H9 (cell line): ENCODE measurements around the gene EFCAB6. TPM values are rescaled to one million over a fixed set of nuclear protein-coding genes. Genes with fewer than 3 reads are reported as not detected.
A peak's percentile ranks its signal among the peaks of the same experiment; 100 is the strongest.

Experiments used
- DNase-seq: peaks from one replicate; pipeline ENCODE4 v3.0.0-alpha.2; 2017
- H2AFZ ChIP-seq: one replicate; pipeline ENCODE4 v1.6.1; 2013; ENCODE audit warnings: mild to moderate bottlenecking, low read length, control low read depth, moderate library complexity
- H2AK5ac ChIP-seq: 2 replicates; pipeline ENCODE4 v1.6.1; 2013; ENCODE audit warnings: low read length, control low read depth, mixed read lengths; ENCODE audit not compliant: insufficient read length
- H2BK120ac ChIP-seq: one replicate; pipeline ENCODE4 v1.6.1; 2013; ENCODE audit warnings: low read depth, mild to moderate bottlenecking, low read length, control low read depth, inconsistent platforms; ENCODE audit not compliant: poor library complexity, severe bottlenecking
- H2BK12ac ChIP-seq: 2 replicates; pipeline ENCODE4 v1.6.1; 2013; ENCODE audit warnings: low read length, control low read depth, mixed read lengths, low read depth; ENCODE audit not compliant: insufficient read length
- H2BK15ac ChIP-seq: 2 replicates; pipeline ENCODE4 v1.6.1; 2013; ENCODE audit warnings: low read depth, low read length, control low read depth
- H2BK20ac ChIP-seq: one replicate; pipeline ENCODE4 v1.6.1; 2013; ENCODE audit warnings: low read depth, mild to moderate bottlenecking, low read length, control low read depth, inconsistent platforms; ENCODE audit not compliant: poor library complexity, severe bottlenecking
- H2BK5ac ChIP-seq: 2 replicates; pipeline ENCODE4 v1.6.1; 2013; ENCODE audit warnings: low read length, control low read depth, mixed read lengths; ENCODE audit not compliant: insufficient read length
- H3K14ac ChIP-seq: 2 replicates; pipeline ENCODE4 v1.6.1; 2013; ENCODE audit warnings: low read length, control low read depth; ENCODE audit not compliant: insufficient read depth
- H3K18ac ChIP-seq: 2 replicates; pipeline ENCODE4 v1.6.1; 2013; ENCODE audit warnings: low read depth, mild to moderate bottlenecking, mixed read lengths, low read length, control low read depth; ENCODE audit not compliant: insufficient read length
- H3K23ac ChIP-seq: 2 replicates; pipeline ENCODE4 v1.6.1; 2013; ENCODE audit warnings: low read length, control low read depth, mixed read lengths, low read depth; ENCODE audit not compliant: insufficient read length
- H3K23me2 ChIP-seq: 2 replicates; pipeline ENCODE4 v1.6.1; 2013; ENCODE audit warnings: low read depth, mild to moderate bottlenecking, mixed read lengths, low read length, control low read depth; ENCODE audit not compliant: insufficient read length, poor library complexity, severe bottlenecking
- H3K27ac ChIP-seq: 2 replicates; pipeline ENCODE4 v1.5.1; 2013; ENCODE audit warnings: low read length, control low read depth, mixed read lengths, low read depth; ENCODE audit not compliant: insufficient read length
- H3K27me3 ChIP-seq: 2 replicates; pipeline ENCODE4 v1.6.1; 2013; ENCODE audit warnings: low read length, control low read depth, inconsistent platforms; ENCODE audit not compliant: insufficient read depth
- H3K4ac ChIP-seq: 2 replicates; pipeline ENCODE4 v1.6.1; 2013; ENCODE audit warnings: low read depth, mild to moderate bottlenecking, control low read depth, inconsistent platforms, low read length, moderate library complexity
- H3K4me1 ChIP-seq: 2 replicates; pipeline ENCODE4 v1.6.1; 2013; ENCODE audit warnings: low read length, control low read depth, inconsistent platforms; ENCODE audit not compliant: insufficient read depth
- H3K4me2 ChIP-seq: 2 replicates; pipeline ENCODE4 v1.6.1; 2013; ENCODE audit warnings: low read length, control low read depth, mixed read lengths; ENCODE audit not compliant: insufficient read length, insufficient read depth
- H3K56ac ChIP-seq: 2 replicates; pipeline ENCODE4 v1.6.1; 2013; ENCODE audit warnings: low read depth, mild to moderate bottlenecking, mixed read lengths, low read length, control low read depth; ENCODE audit not compliant: insufficient read length
- H3K79me1 ChIP-seq: 2 replicates; pipeline ENCODE4 v1.6.1; 2013; ENCODE audit warnings: low read depth, mild to moderate bottlenecking, moderate library complexity, low read length, control low read depth, inconsistent platforms; ENCODE audit not compliant: insufficient read depth, poor library complexity, severe bottlenecking
- H3K79me2 ChIP-seq: 2 replicates; pipeline ENCODE4 v1.6.1; 2013; ENCODE audit warnings: low read length, control low read depth, inconsistent platforms; ENCODE audit not compliant: insufficient read depth
- H3K9ac ChIP-seq: 2 replicates; pipeline ENCODE4 v1.6.1; 2013; ENCODE audit warnings: low read length, control low read depth, mixed read lengths; ENCODE audit not compliant: insufficient read length; ENCODE audit errors: extremely low read depth
- H3K9me3 ChIP-seq: one replicate; pipeline ENCODE4 v1.6.1; 2013; ENCODE audit warnings: low read depth, low read length, inconsistent platforms; ENCODE audit not compliant: control insufficient read depth
- H3T11ph ChIP-seq: one replicate; pipeline ENCODE4 v1.6.1; 2013; ENCODE audit warnings: mild to moderate bottlenecking, low read length, control low read depth, inconsistent platforms
- H4K20me1 ChIP-seq: one replicate; pipeline ENCODE4 v1.6.1; 2013; ENCODE audit not compliant: control insufficient read depth, insufficient read length, insufficient read depth
- H4K5ac ChIP-seq: 2 replicates; pipeline ENCODE4 v1.6.1; 2013; ENCODE audit warnings: low read depth, mild to moderate bottlenecking, mixed read lengths, low read length, control low read depth; ENCODE audit not compliant: insufficient read length
- H4K8ac ChIP-seq: replicated peaks from 2 replicates; pipeline ENCODE4 v1.6.1; 2013; ENCODE audit warnings: low read length, control low read depth, mixed read lengths, low read depth; ENCODE audit not compliant: insufficient read length
- H4K91ac ChIP-seq: 2 replicates; pipeline ENCODE4 v1.6.1; 2013; ENCODE audit warnings: low read depth, mild to moderate bottlenecking, moderate library complexity, mixed read lengths, low read length, control low read depth; ENCODE audit not compliant: insufficient read length
- H3K27ac Mint-ChIP-seq, 3 experiments: 2 replicates in 2 of 3; 3 replicates in 1 of 3; pipeline ENCODE4 v1.8.0; 2020 to 2021; ENCODE audit warnings: mixed read lengths in 3 of 3, mild to moderate bottlenecking in 1 of 3, moderate library complexity in 1 of 3
- H3K27me3 Mint-ChIP-seq: 2 replicates; pipeline ENCODE4 v1.8.0; 2021; ENCODE audit warnings: low read depth, mild to moderate bottlenecking, moderate library complexity, mixed read lengths
- H3K36me3 Mint-ChIP-seq, 3 experiments: 2 replicates in 2 of 3; 3 replicates in 1 of 3; pipeline ENCODE4 v1.8.0; 2020 to 2021; ENCODE audit warnings: low read depth in 3 of 3, mixed read lengths in 3 of 3; ENCODE audit not compliant: insufficient read depth in 1 of 3
- H3K4me1 Mint-ChIP-seq, 2 experiments: 2 replicates each; pipeline ENCODE4 v1.8.0; 2020; ENCODE audit warnings: mixed read lengths in 2 of 2
- H3K4me3 Mint-ChIP-seq, 2 experiments: 2 replicates in 1 of 2; 3 replicates in 1 of 2; pipeline ENCODE4 v1.8.0; 2020 to 2021; ENCODE audit warnings: mild to moderate bottlenecking in 2 of 2, mixed read lengths in 2 of 2, moderate library complexity in 1 of 2
- H3K9me3 Mint-ChIP-seq, 2 experiments: 2 replicates in 1 of 2; 3 replicates in 1 of 2; pipeline ENCODE4 v1.8.0; 2020; ENCODE audit warnings: mild to moderate bottlenecking in 2 of 2, mixed read lengths in 2 of 2, moderate library complexity in 1 of 2
- WGBS: extraction: QIAGEN DNeasy Blood & Tissue Kit; methylation state at CpG from one replicate; pipeline ENCODE4 v1.1.7; 2013; ENCODE audit warnings: missing lambda C conversion rate, low lambda C conversion rate, mixed read lengths; ENCODE audit not compliant: insufficient read length; ENCODE audit errors: extremely low coverage; 5-methylcytosine and 5-hydroxymethylcytosine counted together
- total RNA-seq: library from RNA; stranded (reverse); gene quantifications from 2 replicates; pipeline ENCODE4 v1.2.1, GENCODE V29; 2021
- TF ChIP-seq, protein P1 (sequence below): fragments of 200-600 bp; sonication (generic); conservative IDR thresholded peaks from 3 replicates; pipeline ENCODE4 v1.8.0; 2021; ENCODE audit warnings: antibody characterized with exemption, mild to moderate bottlenecking

Gene EFCAB6
- total RNA-seq, 1 experiment from 2014 or later, result 0.31 TPM

DNA sequence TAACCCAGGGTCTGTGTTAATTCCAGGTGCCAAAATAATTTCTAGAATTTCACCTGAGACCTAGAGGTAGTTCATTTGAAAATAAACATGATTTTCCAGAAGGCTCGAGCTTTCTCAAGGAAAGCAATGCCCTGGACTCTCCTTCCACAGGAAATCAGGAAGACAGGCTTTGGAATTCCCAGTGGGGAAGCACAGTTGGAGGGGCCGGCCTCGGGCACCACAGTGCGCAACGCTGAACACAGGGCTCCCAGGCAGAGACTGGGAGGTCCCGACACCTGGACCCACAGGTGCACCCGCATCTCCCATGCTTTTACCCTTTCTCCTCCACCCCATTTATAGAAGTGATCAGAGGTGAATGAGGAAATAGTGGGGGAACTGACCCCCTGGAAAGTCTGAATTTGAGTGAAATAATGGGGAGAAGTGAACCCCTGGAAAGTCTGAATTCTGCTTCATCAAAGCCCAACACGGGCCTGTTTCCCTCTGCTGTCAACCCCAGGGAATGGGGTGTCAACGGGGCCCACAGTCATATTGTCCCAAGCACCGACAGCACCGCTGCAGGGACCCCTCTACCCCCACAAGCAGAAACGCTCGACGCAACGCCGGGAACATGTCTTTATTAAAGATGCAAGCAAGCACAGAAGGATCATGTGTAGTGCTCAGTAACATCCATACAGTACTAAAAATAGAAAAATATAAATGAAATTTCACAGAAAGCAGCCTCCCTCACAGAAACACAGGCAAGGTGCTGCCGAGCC is 12.0 kb upstream of the EFCAB6 start:
- WGBS, result no CpG with 5 or more reads among the region's 17 CpGs
- H4K5ac ChIP-seq, result no peak overlapping the region
- Mint-ChIP-seq H3K4me1 (peaks cover 65 to 69% of the 10 kb centered on the region in 2 experiments), H3K4me3 (no peak overlapping the region), H3K36me3 (peaks cover 7 to 35% (median 30%) of the 10 kb centered on the region in 3 experiments; a peak in 6 of 7 replicates), H3K27ac (peak overlapping the region in 1 of 3 experiments; percentile 37; a peak in 1 of 7 replicates), H3K27me3 (peaks cover 6% of the 10 kb centered on the region), H3K9me3 (no peaks in the 10 kb centered on the region)
- H4K91ac ChIP-seq, result no peak overlapping the region
- no peak overlapping the region for H3T11ph ChIP-seq
- no peak overlapping the region for H3K23ac ChIP-seq
- no peak overlapping the region for H3K27ac ChIP-seq
- no peak overlapping the region for H2AFZ ChIP-seq
- H3K79me1 ChIP-seq, result no peaks in the 10 kb centered on the region
- no peak overlapping the region for H3K4ac ChIP-seq
- H3K9ac ChIP-seq, result no peak overlapping the region
- no peaks in the 10 kb centered on the region for H3K27me3 ChIP-seq
- peak; percentile 21 for DNase-seq
- no peak overlapping the region for H2BK20ac ChIP-seq
- no peak overlapping the region for H4K8ac ChIP-seq
- H3K4me2 ChIP-seq, result no peak overlapping the region
- H3K18ac ChIP-seq, result no peak overlapping the region
- H3K4me1 ChIP-seq, result peaks cover 5% of the 10 kb centered on the region
- no peaks in the 10 kb centered on the region for H3K23me2 ChIP-seq
- no peak overlapping the region for H3K56ac ChIP-seq
- H2BK5ac ChIP-seq, result no peak overlapping the region
- no peaks in the 10 kb centered on the region for H3K79me2 ChIP-seq
- H2BK120ac ChIP-seq, result no peak overlapping the region
- H3K9me3 ChIP-seq, result no peaks in the 10 kb centered on the region
- H2BK15ac ChIP-seq, result no peak overlapping the region
- H3K14ac ChIP-seq, result no peak overlapping the region
- no peak overlapping the region for H2AK5ac ChIP-seq
- no peak overlapping the region for H2BK12ac ChIP-seq
- TF ChIP-seq, protein P1, sequence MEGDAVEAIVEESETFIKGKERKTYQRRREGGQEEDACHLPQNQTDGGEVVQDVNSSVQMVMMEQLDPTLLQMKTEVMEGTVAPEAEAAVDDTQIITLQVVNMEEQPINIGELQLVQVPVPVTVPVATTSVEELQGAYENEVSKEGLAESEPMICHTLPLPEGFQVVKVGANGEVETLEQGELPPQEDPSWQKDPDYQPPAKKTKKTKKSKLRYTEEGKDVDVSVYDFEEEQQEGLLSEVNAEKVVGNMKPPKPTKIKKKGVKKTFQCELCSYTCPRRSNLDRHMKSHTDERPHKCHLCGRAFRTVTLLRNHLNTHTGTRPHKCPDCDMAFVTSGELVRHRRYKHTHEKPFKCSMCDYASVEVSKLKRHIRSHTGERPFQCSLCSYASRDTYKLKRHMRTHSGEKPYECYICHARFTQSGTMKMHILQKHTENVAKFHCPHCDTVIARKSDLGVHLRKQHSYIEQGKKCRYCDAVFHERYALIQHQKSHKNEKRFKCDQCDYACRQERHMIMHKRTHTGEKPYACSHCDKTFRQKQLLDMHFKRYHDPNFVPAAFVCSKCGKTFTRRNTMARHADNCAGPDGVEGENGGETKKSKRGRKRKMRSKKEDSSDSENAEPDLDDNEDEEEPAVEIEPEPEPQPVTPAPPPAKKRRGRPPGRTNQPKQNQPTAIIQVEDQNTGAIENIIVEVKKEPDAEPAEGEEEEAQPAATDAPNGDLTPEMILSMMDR, result no peak
- no peaks in the 10 kb centered on the region for H4K20me1 ChIP-seq
